GM13977 (cell line): ENCODE data around the gene NSRP1.
A peak's percentile ranks its signal among the peaks of the same experiment; 100 is the strongest.

Experiments
- DNase-seq: peaks from one replicate; pipeline ENCODE4 v3.0.0; 2012; ENCODE audit warnings: low spot score
- CTCF ChIP-seq: IDR thresholded peaks from 2 replicates; pipeline ENCODE4 v1.5.1; 2012; ENCODE audit warnings: mild to moderate bottlenecking, control low read depth; ENCODE audit not compliant: insufficient read depth; ENCODE audit errors: extremely low read depth, missing control alignments
- in situ Hi-C: fragments of 300-500 bp; cut with MboI; formaldehyde crosslinking; loops from one replicate; pipeline ENCODE4 v1.12.0; 2022; ENCODE audit warnings: low sequenced_read_pairs, low pct_unique_long_range_greater_than_20kb, mixed read lengths, inconsistent platforms; ENCODE audit not compliant: unreplicated experiment

The NSRP1 gene

GRCh38 chr17:30170415-30170987 is 53.9 kb downstream of the NSRP1 start:
- DNase-seq: no peak
- in situ Hi-C loops: no loop called here
- TF ChIP-seq CTCF: no peak

- no peak for DNase-seq
- no peak for TF ChIP-seq CTCF
- in situ Hi-C loops: no loop called here
These were observed 55.9 kb downstream of the NSRP1 start for GRCh38 chr17:30172560-30172959.

GRCh38 chr17:30173649-30174048 is 57.0 kb downstream of the NSRP1 start:
- in situ Hi-C loops: no loop called here

GRCh38 chr17:30174556-30174955 is 57.9 kb downstream of the NSRP1 start:
- in situ Hi-C loops: no loop called here
- DNase-seq: no peak
- no peak for TF ChIP-seq CTCF

More at GRCh38 chr17:30173649-30174048, 57.0 kb downstream of the NSRP1 start:
- peak; percentile 54 for DNase-seq
- TF ChIP-seq CTCF: no peak

GRCh38 chr17:30176855-30177254 is 60.2 kb downstream of the NSRP1 start:
- in situ Hi-C loops: no loop called here
- no peak for TF ChIP-seq CTCF
- DNase-seq: no peak

GRCh38 chr17:30186761-30187160 is 70.1 kb downstream of the NSRP1 start:
- no peak for DNase-seq
- TF ChIP-seq CTCF: no peak
- in situ Hi-C loops: no loop called here

- in situ Hi-C loops: no loop called here
- TF ChIP-seq CTCF: no peak
- no peak for DNase-seq
These were observed 71.0 kb downstream of the NSRP1 start for GRCh38 chr17:30187573-30187972.
